ENCODE results near the gene PAK6. TPM values are rescaled to one million over a fixed set of nuclear protein-coding genes. Genes with fewer than 3 reads are reported as not detected.

PAK6 gene
- total RNA-seq, 1 experiment from 2014 or later = 6.4 TPM

- no peak for DNase-seq (ENCODE audit: low spot score)
These were observed 2.7 kb downstream of the PAK6 start for GRCh38 chr15:40241269-40242212.

GRCh38 chr15:40242213-40242599 lies 3.3 kb downstream of the PAK6 start:
- no peak for DNase-seq (ENCODE audit: low spot score)

DNA sequence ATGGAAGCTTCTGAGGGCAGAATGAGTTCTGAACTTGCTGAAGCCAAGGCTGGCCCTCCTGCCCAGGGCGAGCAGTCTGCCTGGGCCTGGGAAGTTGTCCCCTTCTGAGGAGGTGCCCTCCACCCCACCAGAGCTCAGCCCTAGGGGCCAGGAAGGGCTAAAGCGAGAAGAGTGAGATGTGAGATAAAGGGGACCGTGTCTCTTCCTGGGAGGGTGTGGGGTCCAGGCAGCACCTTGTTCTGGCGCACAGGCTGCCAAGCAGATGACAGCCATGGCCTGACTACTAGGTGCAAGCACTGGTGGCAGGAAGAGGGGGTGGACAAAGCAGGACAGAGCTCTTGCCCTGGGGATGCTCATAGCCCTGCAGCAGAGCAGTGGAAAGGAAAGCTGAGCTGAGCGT lies 3.7 kb downstream of the PAK6 start:
- DNase-seq (ENCODE audit: low spot score) = no peak

DNA sequence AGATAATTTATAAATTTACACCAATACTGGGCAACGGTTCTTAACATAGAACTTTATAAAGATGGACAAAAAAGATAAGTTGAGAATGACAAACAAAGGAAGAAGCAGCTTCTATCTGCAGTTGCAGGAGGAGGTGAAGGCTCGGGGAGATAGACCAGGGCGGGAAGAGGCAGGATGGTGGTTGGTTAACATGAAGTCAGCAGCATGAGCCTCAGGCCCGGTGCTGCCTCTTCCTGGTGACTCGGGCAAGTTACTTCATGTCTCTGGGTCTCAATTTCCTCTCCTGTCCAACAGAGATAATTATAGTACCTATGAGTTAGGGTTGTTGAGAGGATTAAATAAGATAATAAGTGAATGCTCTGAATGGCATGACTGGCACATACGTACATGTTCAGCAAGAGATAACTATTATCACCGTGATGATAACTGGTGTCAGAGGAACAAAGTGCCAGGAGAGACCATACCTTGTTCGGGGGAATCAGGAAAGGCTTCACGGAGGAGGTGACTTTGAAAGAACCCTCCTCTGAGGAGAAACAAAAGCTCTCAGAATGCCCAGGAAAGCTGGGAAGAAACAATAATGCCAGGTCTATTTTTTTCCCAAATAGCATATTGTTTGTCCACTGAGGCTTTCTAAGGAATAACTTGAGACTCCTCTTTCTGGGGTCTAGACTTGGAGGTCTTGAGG lies 4.4 kb downstream of the PAK6 start:
- DNase-seq (ENCODE audit: low spot score) = no peak

- peak; percentile 90 for DNase-seq (ENCODE audit: low spot score)
These were observed 6.2 kb downstream of the PAK6 start for GRCh38 chr15:40244961-40245523.

GRCh38 chr15:40245666-40246450 lies 7.0 kb downstream of the PAK6 start:
- DNase-seq (ENCODE audit: low spot score) = no peak

GRCh38 chr15:40246496-40247280 lies 7.8 kb downstream of the PAK6 start:
- no peak for DNase-seq (ENCODE audit: low spot score)

GRCh38 chr15:40247406-40247971 lies 8.6 kb downstream of the PAK6 start:
- DNase-seq (ENCODE audit: low spot score) = no peak

DNA sequence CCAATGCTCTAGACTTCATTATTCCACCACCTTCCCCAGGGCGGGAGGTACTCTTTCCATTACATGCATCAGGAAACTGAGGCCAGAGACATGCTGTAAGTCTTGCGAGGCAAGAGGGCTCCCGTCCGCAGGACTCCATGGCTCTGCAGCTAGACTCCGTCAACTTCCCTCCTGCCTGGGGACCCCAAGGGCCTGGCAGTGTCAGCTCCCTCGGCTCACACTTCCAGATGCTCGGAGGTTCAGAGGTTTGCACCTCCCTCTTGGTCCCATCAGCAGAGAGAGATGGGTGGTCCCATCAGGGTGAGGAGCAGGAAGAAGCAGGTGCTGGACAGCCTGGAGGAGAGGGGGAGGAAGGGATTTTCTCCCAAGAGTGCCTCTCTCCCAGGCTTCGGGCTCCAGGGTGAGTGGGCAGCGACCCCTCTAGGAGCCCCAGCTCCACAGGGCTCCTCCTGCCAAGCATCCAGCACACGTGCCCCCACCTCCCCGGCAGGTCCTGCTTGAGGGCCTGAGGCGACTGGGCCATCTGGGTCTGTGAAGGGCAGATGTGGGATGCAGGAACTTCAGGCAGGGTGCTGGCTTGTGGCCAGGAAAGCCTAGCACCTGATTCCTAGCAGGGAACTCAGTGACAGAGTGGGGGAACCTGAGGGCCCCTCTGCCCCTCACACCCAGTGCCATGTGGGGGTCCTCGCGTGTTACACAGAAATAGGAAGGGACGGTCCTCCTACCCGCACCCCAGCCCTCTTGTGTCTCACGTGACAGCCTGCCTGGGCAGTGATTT lies 9.3 kb downstream of the PAK6 start:
- no peak for DNase-seq (ENCODE audit: low spot score)

GRCh38 chr15:40249477-40250303 lies 10.8 kb downstream of the PAK6 start:
- DNase-seq (ENCODE audit: low spot score) = peak; percentile 81

GRCh38 chr15:40250304-40250656 lies 11.4 kb downstream of the PAK6 start:
- no peak for DNase-seq (ENCODE audit: low spot score)

- DNase-seq (ENCODE audit: low spot score) = no peak
These were observed 12.1 kb downstream of the PAK6 start for GRCh38 chr15:40250771-40251483.

GRCh38 chr15:40251486-40252140 lies 12.8 kb downstream of the PAK6 start:
- no peak for DNase-seq (ENCODE audit: low spot score)

DNA sequence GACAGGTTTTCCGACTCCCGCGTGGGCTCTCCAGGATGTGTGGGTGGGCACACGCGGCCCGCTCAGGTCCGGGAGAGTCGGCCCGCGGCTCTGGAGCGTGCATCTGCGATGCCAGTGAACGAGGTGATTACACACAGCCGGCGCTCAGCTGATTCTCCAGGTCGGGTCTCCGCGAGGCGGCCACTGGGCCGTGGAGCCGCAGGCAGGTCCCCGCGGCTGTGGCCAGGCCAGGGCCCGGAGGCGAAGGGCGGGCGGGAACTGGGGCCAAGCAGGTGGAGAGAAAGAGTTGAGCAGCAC lies 13.2 kb downstream of the PAK6 start:
- no peak for DNase-seq (ENCODE audit: low spot score)

DNA sequence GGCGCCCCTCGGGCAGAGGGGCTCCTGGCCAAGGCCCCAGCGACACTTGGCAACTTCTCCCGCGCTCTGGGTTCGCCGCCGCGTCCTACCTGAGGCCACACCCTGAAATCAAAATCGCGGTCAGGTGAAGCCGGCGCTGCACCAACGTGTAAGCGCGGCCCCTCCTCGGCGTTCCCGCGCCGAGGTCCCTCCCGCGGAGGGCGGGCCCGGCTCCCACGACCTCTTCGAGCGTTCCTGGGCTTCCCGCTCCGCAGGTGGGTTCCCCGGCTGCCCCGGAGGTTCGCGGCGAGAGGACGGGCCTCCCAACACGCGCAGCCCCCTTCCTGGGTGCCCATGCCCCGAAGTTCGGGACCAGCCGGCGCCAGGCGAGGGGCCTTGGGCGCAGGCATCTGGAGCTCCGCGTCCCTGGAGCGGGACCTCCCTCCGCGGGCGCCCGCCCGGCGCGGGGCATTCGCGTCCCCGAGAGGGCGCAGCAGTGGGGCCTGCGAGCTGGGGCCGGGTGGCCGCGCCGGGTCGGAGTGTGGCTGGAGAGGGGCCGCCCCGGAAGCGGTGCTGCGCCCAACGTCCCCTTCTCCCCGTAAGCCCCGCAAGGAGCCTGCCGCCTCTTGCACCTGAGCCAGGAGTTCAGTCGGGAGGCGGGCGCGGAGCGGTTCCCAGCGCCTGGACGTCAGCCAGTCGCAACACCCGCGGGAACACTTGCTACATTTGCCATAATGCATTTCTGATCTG lies 13.7 kb downstream of the PAK6 start:
- DNase-seq (ENCODE audit: low spot score) = peak; percentile 29

- DNase-seq (ENCODE audit: low spot score) = peak; percentile 43
These were observed 14.4 kb downstream of the PAK6 start for GRCh38 chr15:40253167-40253790.

DNA sequence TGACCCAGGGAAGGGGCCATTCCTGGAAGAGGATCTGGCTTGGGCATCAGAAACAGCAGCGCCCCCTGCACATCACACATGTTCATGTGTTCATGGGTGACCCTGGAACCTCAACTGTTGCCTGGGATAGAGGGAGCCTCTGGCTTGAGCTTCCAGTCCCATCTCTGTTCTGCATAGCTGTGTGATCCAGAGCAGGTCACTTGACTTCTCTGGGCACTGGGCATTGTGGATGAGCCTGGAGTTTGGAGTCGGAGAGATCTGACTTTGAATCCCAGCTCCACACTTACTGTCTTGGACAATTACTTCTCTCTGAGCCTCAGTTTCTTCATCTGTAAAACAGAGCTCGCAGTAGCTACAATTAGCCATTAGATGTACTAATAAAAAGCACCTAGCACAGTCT lies 15.6 kb downstream of the PAK6 start:
- DNase-seq (ENCODE audit: low spot score) = no peak
